ENCODE data around the gene TMEFF1.

- TF ChIP-seq CTCF (IDR thresholded peaks at IDR 0.05; ENCODE audit: insufficient read depth, low read depth, low read length) (no peak), EZH2 (IDR thresholded peaks at IDR 0.05; ENCODE audit: insufficient read depth, low read length) (no peak)
These were observed 118.2 kb downstream of the TMEFF1 start for GRCh38 chr9:100591139-100591538.

Data from astrocyte (in vitro differentiated cells and primary cell).